ENCODE measurements around the gene MFAP2. TPM values are rescaled to one million over a fixed set of nuclear protein-coding genes. Genes with fewer than 3 reads are reported as not detected.

Gene MFAP2
- total RNA-seq, 2 donors from 2014 or later: 120 to 170 TPM

DNA sequence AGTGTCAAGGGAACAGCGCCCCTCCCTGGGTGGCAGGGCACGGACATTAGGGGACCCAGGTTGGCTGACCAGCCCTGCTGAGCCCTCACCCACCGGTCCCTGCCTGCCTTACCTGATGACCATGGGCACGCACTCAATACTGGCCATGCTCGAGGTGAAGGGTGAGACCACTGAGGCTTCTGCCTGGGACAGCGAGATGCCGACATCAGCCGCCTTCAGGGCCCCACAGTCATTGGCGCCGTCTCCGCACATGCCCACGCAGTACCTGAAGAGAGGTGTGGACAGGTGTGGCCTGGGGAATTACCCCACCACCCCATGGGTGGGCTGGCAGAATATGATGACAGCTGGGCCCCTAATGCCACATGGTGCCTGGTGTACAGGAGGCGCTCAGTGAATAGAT lies 7.8 kb upstream of the MFAP2 start:
- Histone ChIP-seq H3K36me3 (ENCODE audit: control insufficient read depth, insufficient read depth, low read length) (peaks cover 2% of the 10 kb centered on the region), H3K27ac (ENCODE audit: low read depth, low read length) (no peak overlapping the region), H3K27me3 (ENCODE audit: control insufficient read depth, insufficient read depth, low read length, poor library complexity, severe bottlenecking) (no peaks in the 10 kb centered on the region), H3K4me1 (ENCODE audit: control insufficient read depth, insufficient read depth, low read length) (no peaks in the 10 kb centered on the region), H3K9ac (ENCODE audit: extremely low read depth, low read length, poor library complexity, severe bottlenecking) (no peak overlapping the region), H3K9me3 (ENCODE audit: control insufficient read depth, low read length) (no peaks in the 10 kb centered on the region), H3K4me3 (ENCODE audit: low read length) (no peak overlapping the region)
- DNase-seq: no peak
- TF ChIP-seq, protein P1, sequence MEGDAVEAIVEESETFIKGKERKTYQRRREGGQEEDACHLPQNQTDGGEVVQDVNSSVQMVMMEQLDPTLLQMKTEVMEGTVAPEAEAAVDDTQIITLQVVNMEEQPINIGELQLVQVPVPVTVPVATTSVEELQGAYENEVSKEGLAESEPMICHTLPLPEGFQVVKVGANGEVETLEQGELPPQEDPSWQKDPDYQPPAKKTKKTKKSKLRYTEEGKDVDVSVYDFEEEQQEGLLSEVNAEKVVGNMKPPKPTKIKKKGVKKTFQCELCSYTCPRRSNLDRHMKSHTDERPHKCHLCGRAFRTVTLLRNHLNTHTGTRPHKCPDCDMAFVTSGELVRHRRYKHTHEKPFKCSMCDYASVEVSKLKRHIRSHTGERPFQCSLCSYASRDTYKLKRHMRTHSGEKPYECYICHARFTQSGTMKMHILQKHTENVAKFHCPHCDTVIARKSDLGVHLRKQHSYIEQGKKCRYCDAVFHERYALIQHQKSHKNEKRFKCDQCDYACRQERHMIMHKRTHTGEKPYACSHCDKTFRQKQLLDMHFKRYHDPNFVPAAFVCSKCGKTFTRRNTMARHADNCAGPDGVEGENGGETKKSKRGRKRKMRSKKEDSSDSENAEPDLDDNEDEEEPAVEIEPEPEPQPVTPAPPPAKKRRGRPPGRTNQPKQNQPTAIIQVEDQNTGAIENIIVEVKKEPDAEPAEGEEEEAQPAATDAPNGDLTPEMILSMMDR (conservative IDR thresholded peaks at IDR 0.05): no peak
- Mint-ChIP-seq H3K27me3 (ENCODE audit: insufficient read depth) (no peaks in the 10 kb centered on the region), H3K4me3 (no peak overlapping the region), H3K9me3 (no peaks in the 10 kb centered on the region), H3K4me1 (no peaks in the 10 kb centered on the region), H3K36me3 (ENCODE audit: low read depth) (peaks cover 16% of the 10 kb centered on the region), H3K27ac (no peak overlapping the region)
- 85 to 91% methylated on average over 8 to 12 of the region's 13 CpGs for WGBS, 2 experiments (ENCODE audit: insufficient coverage in 1 of 2, insufficient read length in 1 of 2)

DNA sequence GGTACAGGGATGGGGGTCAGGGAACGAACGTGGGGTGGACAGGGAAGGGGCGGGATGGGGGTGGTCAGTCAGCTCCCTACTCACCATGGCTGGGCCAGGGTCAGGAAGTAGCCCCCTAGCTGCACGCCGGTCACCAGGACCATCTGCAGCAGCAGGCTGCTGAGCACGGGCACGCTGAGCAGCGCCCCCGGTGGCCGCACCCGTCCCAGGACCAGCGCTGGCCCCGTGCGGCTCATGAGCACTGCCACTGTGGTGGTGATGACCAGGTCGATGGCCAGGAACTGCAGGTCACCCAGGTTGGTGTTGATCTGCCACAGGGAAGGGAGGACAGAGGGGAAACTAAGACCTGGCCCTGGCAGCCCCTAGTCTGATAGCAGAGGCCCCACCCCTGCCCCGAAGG lies 6.5 kb upstream of the MFAP2 start:
- Histone ChIP-seq H3K4me1 (ENCODE audit: control insufficient read depth, insufficient read depth, low read length) (no peaks in the 10 kb centered on the region), H3K36me3 (ENCODE audit: control insufficient read depth, insufficient read depth, low read length) (peaks cover 2% of the 10 kb centered on the region), H3K27me3 (ENCODE audit: control insufficient read depth, insufficient read depth, low read length, poor library complexity, severe bottlenecking) (no peaks in the 10 kb centered on the region), H3K9ac (ENCODE audit: extremely low read depth, low read length, poor library complexity, severe bottlenecking) (no peak overlapping the region), H3K4me3 (ENCODE audit: low read length) (no peak overlapping the region), H3K9me3 (ENCODE audit: control insufficient read depth, low read length) (no peaks in the 10 kb centered on the region), H3K27ac (ENCODE audit: low read depth, low read length) (no peak overlapping the region)
- Mint-ChIP-seq H3K27me3 (ENCODE audit: insufficient read depth) (no peaks in the 10 kb centered on the region), H3K4me3 (no peak overlapping the region), H3K36me3 (ENCODE audit: low read depth) (peaks cover 16% of the 10 kb centered on the region), H3K27ac (no peak overlapping the region), H3K9me3 (no peaks in the 10 kb centered on the region), H3K4me1 (no peaks in the 10 kb centered on the region)
- TF ChIP-seq, protein P1 (conservative IDR thresholded peaks at IDR 0.05): peak; percentile 89
- WGBS, 2 experiments (ENCODE audit: insufficient coverage in 1 of 2, insufficient read length in 1 of 2): 45 to 47% methylated on average over 6 to 16 of the region's 16 CpGs
- DNase-seq: peak; percentile 90

DNA sequence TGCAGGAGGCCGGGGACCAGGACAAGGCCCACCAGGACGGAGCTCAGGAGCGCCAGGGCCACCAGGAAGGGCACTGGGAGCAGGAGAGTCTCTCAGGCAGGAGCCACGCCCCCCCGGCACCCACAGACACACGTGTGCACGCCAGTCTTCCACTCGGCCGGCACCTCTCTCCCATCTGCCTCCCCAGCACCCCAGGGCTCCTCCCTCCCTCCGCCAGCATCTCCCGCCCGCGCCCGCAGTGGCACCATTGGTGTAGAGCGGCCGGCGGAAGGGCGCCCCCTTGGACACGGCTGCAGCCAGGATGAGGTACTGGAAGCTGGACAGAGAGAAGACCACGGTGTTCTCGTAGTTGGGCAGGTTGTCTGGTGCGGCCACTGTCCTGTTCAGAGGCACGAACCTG lies 6.1 kb upstream of the MFAP2 start:
- Mint-ChIP-seq H3K4me1 (no peaks in the 10 kb centered on the region), H3K36me3 (ENCODE audit: low read depth) (peaks cover 16% of the 10 kb centered on the region), H3K4me3 (no peak overlapping the region), H3K9me3 (no peaks in the 10 kb centered on the region), H3K27me3 (ENCODE audit: insufficient read depth) (no peaks in the 10 kb centered on the region), H3K27ac (no peak overlapping the region)
- no peaks in the 10 kb centered on the region for H3K27me3 ChIP-seq (ENCODE audit: control insufficient read depth, insufficient read depth, low read length, poor library complexity, severe bottlenecking)
- no peak overlapping the region for H3K9ac ChIP-seq (ENCODE audit: extremely low read depth, low read length, poor library complexity, severe bottlenecking)
- H3K27ac ChIP-seq (ENCODE audit: low read depth, low read length): no peak overlapping the region
- peak; percentile 73 for DNase-seq
- WGBS, 2 experiments (ENCODE audit: insufficient coverage in 1 of 2, insufficient read length in 1 of 2): 91% methylated on average over 6 to 23 of the region's 23 CpGs
- H3K4me3 ChIP-seq (ENCODE audit: low read length): no peak overlapping the region
- H3K9me3 ChIP-seq (ENCODE audit: control insufficient read depth, low read length): no peaks in the 10 kb centered on the region
- TF ChIP-seq, protein P1 (conservative IDR thresholded peaks at IDR 0.05): no peak
- H3K4me1 ChIP-seq (ENCODE audit: control insufficient read depth, insufficient read depth, low read length): no peaks in the 10 kb centered on the region
- peaks cover 2% of the 10 kb centered on the region for H3K36me3 ChIP-seq (ENCODE audit: control insufficient read depth, insufficient read depth, low read length)

All from endodermal cell (in vitro differentiated cells).